GM12891 (cell line): Measurements from ENCODE around the gene ARHGEF7.

Experiments used
- PAX5 ChIP-seq: IDR thresholded peaks from 2 replicates; pipeline ENCODE4 v1.6.1; 2011; ENCODE audit warnings: low read length, moderate library complexity, mild to moderate bottlenecking; ENCODE audit not compliant: insufficient read depth, severe bottlenecking
- POLR2A ChIP-seq: IDR thresholded peaks from 2 replicates; pipeline ENCODE4 v1.6.1; 2011; ENCODE audit warnings: low read depth, low read length, control low read depth
- POLR2AphosphoS5 ChIP-seq: IDR thresholded peaks from 2 replicates; pipeline ENCODE4 v1.6.1; 2011; ENCODE audit warnings: low read depth, low read length, control low read depth
- SPI1 ChIP-seq: IDR thresholded peaks from 2 replicates; pipeline ENCODE4 v1.6.1; 2011; ENCODE audit warnings: low read depth, low read length, control low read depth
- TAF1 ChIP-seq: IDR thresholded peaks from 2 replicates; pipeline ENCODE4 v1.6.1; 2011; ENCODE audit warnings: low read depth, low read length, control low read depth

DNA sequence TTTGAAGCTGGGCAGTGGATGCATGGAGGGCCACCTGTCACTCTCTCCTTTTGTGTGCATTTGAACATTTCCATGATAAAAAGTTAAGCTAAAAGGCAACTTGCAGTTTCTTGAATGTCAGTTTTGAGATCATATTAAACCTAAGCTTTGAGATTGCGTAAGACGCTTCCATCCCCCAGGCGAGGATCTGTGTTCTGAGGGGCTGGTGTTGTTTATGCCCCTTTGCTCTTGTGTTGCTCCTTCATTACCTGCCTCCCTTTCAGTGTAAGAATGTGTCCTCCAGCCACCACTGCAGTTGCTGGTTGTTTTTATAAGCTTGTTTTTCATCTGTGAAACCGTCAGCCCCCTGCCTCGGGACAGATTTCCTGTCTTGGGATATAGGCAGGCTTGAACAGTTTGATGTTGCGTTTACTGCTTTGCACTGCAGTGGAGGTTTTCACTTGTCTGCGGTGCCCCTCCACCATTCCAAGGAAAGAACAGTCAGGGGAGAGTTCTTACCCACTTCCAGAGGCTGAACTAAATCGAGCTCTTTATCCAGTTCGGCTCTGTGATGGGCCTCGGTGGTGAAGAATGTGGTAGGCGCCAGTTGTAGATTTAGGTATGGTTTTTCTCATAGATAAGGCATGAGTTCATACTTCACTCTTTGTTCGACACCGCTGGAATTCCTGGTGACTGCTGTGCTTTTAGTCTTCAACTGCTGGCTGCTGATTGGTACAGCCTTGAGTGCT is 96.8 kb downstream of the ARHGEF7 start:
- TF ChIP-seq POLR2AphosphoS5 (no peak), POLR2A (no peak), TAF1 (no peak), PAX5 (no peak), SPI1 (no peak)
